NCI-H146 treated with DMSO at 0.1 percent for 48 hours (cell line): ENCODE measurements around the gene THEM4.
"Not testable (repeated sequence)": the region's sequence is repeated elsewhere in the genome, so short reads cannot be mapped to it uniquely, and the experiment has no call there.

ENCODE experiments used
- DNase-seq: peaks from one replicate; lab custom pipeline; 2025; ENCODE audit not compliant: unreplicated experiment; lab: John Stamatoyannopoulos, UW

THEM4 gene

GRCh38 chr1:151860504-151861187, 48.7 kb downstream of the THEM4 start:
- DNase-seq: no peak

GRCh38 chr1:151859891-151860293, 49.4 kb downstream of the THEM4 start:
- no peak for DNase-seq

GRCh38 chr1:151858886-151859665, 50.2 kb downstream of the THEM4 start:
- no peak for DNase-seq

GRCh38 chr1:151858030-151858746, 51.1 kb downstream of the THEM4 start:
- no peak for DNase-seq

GRCh38 chr1:151855933-151856332, 53.4 kb downstream of the THEM4 start:
- no peak for DNase-seq

GRCh38 chr1:151855516-151855915, 53.8 kb downstream of the THEM4 start:
- DNase-seq: not testable (repeated sequence)

GRCh38 chr1:151854658-151855057, 54.7 kb downstream of the THEM4 start:
- DNase-seq: no peak

GRCh38 chr1:151853411-151853943, 55.8 kb downstream of the THEM4 start, which contains the start of gene THEM5:
THEM5 (minus strand) TSS chr1:151853712; CDS start chr1:151853565, 147 bp downstream.
- no peak for DNase-seq

- DNase-seq: no peak
Observed at GRCh38 chr1:151852733-151853132, 56.6 kb downstream of the THEM4 start.

- no peak for DNase-seq
Observed at GRCh38 chr1:151851886-151852285, 57.4 kb downstream of the THEM4 start.

- DNase-seq: no peak
Observed at GRCh38 chr1:151849871-151850270, 59.4 kb downstream of the THEM4 start.

- DNase-seq: no peak
Observed at GRCh38 chr1:151849126-151849525, 60.2 kb downstream of the THEM4 start.

GRCh38 chr1:151847867-151848596, 61.3 kb downstream of the THEM4 start:
- DNase-seq: no peak

- DNase-seq: no peak
Observed at GRCh38 chr1:151846686-151847237, 62.5 kb downstream of the THEM4 start.

GRCh38 chr1:151846062-151846568, 63.2 kb downstream of the THEM4 start:
- no peak for DNase-seq

GRCh38 chr1:151843398-151843797, 65.9 kb downstream of the THEM4 start:
- no peak for DNase-seq

GRCh38 chr1:151841141-151841540, 68.2 kb downstream of the THEM4 start:
- no peak for DNase-seq

GRCh38 chr1:151840421-151840820, 68.9 kb downstream of the THEM4 start:
- DNase-seq: no peak

GRCh38 chr1:151839457-151840403, 69.6 kb downstream of the THEM4 start, which contains the start of gene C2CD4D:
C2CD4D (minus strand) TSS chr1:151839820; CDS start chr1:151838989, 831 bp downstream.
- peak; percentile 63 for DNase-seq
